Sigmoid colon (tissue), 4 donors: Measurements from ENCODE around the gene HOMER2.

Experiments
- EP300 ChIP-seq, 4 donors: sonication (generic); formaldehyde crosslinking; IDR thresholded peaks; one replicate each; pipeline ENCODE4 v1.6.1; 2017; ENCODE audit warnings: antibody characterized with exemption in 4 of 4
- POLR2A ChIP-seq, 2 donors: fragments of 450-650 bp; IDR thresholded peaks; one replicate each; pipeline ENCODE4 v1.6.1; 2016; ENCODE audit warnings: antibody characterized with exemption in 2 of 2, mild to moderate bottlenecking in 2 of 2, moderate library complexity in 2 of 2
- POLR2AphosphoS5 ChIP-seq, 4 donors: sonication (generic); formaldehyde crosslinking; IDR thresholded peaks; one replicate each; pipeline ENCODE4 v1.6.1; 2017; ENCODE audit warnings: antibody characterized with exemption in 4 of 4
- TF ChIP-seq, protein P1 (sequence below), 4 experiments: fragments of 450-650 bp in 3 of 4; fragments of 200-600 bp in 1 of 4; IDR thresholded peaks; one replicate each; pipeline ENCODE4 v1.5.1; 2016 to 2019; ENCODE audit warnings: antibody characterized with exemption in 4 of 4, mild to moderate bottlenecking in 3 of 4, moderate library complexity in 2 of 4

DNA sequence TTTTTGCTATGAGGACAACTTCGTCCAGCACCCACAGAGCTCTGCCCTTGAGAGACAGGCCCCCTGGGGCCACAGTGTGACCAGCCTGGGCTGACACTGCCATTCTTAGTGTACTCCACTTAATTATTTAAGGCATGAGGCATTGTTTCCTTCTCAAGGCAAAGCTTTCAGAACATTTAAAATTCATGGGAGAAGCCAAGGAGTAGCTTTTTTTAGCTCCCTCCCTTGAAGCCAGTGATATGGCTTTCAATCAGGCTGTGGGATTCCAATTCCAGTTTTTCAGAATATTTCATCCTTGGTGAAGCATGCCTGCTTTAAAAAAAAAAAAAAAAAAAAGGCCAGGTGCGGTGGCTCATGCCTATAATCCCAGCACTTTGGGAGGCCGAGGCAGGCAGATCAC lies 21.3 kb downstream of the HOMER2 start:
- TF ChIP-seq POLR2A (IDR thresholded peaks at IDR 0.05) (no peak), POLR2AphosphoS5 (IDR thresholded peaks at IDR 0.05) (no peak), EP300 (IDR thresholded peaks at IDR 0.05) (no peak)
- TF ChIP-seq, protein P1, sequence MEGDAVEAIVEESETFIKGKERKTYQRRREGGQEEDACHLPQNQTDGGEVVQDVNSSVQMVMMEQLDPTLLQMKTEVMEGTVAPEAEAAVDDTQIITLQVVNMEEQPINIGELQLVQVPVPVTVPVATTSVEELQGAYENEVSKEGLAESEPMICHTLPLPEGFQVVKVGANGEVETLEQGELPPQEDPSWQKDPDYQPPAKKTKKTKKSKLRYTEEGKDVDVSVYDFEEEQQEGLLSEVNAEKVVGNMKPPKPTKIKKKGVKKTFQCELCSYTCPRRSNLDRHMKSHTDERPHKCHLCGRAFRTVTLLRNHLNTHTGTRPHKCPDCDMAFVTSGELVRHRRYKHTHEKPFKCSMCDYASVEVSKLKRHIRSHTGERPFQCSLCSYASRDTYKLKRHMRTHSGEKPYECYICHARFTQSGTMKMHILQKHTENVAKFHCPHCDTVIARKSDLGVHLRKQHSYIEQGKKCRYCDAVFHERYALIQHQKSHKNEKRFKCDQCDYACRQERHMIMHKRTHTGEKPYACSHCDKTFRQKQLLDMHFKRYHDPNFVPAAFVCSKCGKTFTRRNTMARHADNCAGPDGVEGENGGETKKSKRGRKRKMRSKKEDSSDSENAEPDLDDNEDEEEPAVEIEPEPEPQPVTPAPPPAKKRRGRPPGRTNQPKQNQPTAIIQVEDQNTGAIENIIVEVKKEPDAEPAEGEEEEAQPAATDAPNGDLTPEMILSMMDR (IDR thresholded peaks at IDR 0.05), result no peak
